Activated CD8-positive, alpha-beta T cell treated with anti-CD3 and anti-CD28 coated beads for 36 hours (primary cell): ENCODE results near the gene STARD7. TPM values are rescaled to one million over a fixed set of nuclear protein-coding genes. Genes with fewer than 3 reads are reported as not detected.

ENCODE experiments used
- ATAC-seq: fragments of 200-7000 bp; cut with Tn5 transposase; one replicate; pipeline ENCODE4 v1.10.0; 2021; ENCODE audit warnings: mild to moderate bottlenecking, moderate library complexity
- CTCF ChIA-PET: fragments of 350-600 bp; sonication (Branson Sonifier 250); formaldehyde crosslinking; loops from one replicate; lab custom pipeline; 2021; ENCODE audit warnings: antibody characterized with exemption; lab: Charles Lee
- POLR2A ChIA-PET: fragments of 350-600 bp; sonication (Branson Sonifier 250); formaldehyde crosslinking; loops from one replicate; lab custom pipeline; 2021; ENCODE audit warnings: antibody characterized with exemption; lab: Charles Lee
- DNase-seq: peaks from one replicate; pipeline ENCODE4 v3.0.0-alpha.2; 2020
- H3K27ac Mint-ChIP-seq: one replicate; pipeline ENCODE4 v1.8.0; 2021; ENCODE audit warnings: mild to moderate bottlenecking, mixed read lengths
- H3K27me3 Mint-ChIP-seq: one replicate; pipeline ENCODE4 v1.8.0; 2021; ENCODE audit warnings: mixed read lengths
- H3K36me3 Mint-ChIP-seq: one replicate; pipeline ENCODE4 v1.8.0; 2021; ENCODE audit warnings: low read depth, mixed read lengths
- H3K4me1 Mint-ChIP-seq: one replicate; pipeline ENCODE4 v1.8.0; 2021; ENCODE audit warnings: low read depth, mixed read lengths
- H3K4me3 Mint-ChIP-seq: one replicate; pipeline ENCODE4 v1.8.0; 2021; ENCODE audit warnings: mild to moderate bottlenecking, moderate library complexity, mixed read lengths
- H3K9me3 Mint-ChIP-seq: one replicate; pipeline ENCODE4 v1.8.0; 2021; ENCODE audit warnings: mixed read lengths
- intact Hi-C: fragments of 100-400 bp; cut with micrococcal nuclease; formaldehyde crosslinking; loops from one replicate; pipeline ENCODE4 v1.10.0; 2022
- total RNA-seq, 2 experiments: library from RNA; stranded (reverse); gene quantifications; one replicate each; pipeline ENCODE4 v1.2.3, GENCODE V29; 2021
- TF ChIP-seq, protein P1 (sequence below): fragments of 200-600 bp; IDR thresholded peaks from one replicate; pipeline ENCODE4 v1.8.0; 2022; ENCODE audit warnings: antibody characterized with exemption, mild to moderate bottlenecking

STARD7 gene
- total RNA-seq, 2 experiments from 2014 or later, result 145 to 149 TPM

DNA sequence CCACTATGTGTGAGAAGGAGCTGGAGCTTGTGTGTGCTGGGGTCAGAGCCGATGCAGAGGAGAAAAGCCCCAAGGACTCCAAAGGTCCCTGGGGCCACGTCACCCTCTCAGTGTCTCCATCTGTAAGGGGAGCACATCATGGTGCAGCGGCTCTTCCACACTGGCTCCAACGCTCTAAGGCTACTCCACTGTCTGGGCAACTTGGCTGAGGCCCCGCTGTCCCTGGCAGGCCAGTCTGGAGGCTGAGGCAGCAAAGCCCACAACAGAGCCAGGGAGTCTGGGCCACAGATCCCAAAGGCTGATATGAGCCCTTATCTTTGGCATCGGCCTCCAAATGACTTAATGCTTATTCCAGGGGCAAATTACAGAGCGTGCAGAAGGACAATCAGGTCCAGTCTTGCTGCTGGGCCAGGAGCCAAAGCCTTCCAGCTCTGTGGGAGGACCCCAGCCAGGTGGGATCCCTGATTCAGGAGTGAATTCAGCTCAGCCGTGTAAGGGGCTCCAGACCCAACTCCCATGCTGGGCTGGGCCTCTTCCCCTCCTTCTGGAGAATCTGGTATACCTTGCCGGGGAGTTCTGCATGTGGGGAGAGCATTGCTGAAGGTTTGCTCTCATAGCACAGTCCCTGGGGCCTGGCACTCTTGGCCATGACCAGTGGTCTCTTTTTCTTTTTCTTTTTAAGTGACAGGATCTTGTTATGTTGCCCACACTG is 61.6 kb downstream of the STARD7 start:
- intact Hi-C loops, result loop anchor here (2.0 to 10.0 kb wide), 3 partner anchors 18 to 388 kb away; partner anchors contain the start of genes ARID5A and ITPRIPL1
- POLR2A ChIA-PET, result interaction anchor here (0.7 to 14.8 kb wide), 7 partner anchors 8 to 362 kb away, joined by 3 to 690 read pairs (median 9); partner anchors contain the start of gene ASTL
- TF ChIP-seq, protein P1, sequence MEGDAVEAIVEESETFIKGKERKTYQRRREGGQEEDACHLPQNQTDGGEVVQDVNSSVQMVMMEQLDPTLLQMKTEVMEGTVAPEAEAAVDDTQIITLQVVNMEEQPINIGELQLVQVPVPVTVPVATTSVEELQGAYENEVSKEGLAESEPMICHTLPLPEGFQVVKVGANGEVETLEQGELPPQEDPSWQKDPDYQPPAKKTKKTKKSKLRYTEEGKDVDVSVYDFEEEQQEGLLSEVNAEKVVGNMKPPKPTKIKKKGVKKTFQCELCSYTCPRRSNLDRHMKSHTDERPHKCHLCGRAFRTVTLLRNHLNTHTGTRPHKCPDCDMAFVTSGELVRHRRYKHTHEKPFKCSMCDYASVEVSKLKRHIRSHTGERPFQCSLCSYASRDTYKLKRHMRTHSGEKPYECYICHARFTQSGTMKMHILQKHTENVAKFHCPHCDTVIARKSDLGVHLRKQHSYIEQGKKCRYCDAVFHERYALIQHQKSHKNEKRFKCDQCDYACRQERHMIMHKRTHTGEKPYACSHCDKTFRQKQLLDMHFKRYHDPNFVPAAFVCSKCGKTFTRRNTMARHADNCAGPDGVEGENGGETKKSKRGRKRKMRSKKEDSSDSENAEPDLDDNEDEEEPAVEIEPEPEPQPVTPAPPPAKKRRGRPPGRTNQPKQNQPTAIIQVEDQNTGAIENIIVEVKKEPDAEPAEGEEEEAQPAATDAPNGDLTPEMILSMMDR, result no peak
- ATAC-seq, result no peak
- Mint-ChIP-seq H3K36me3 (peaks cover 27% of the 10 kb centered on the region), H3K4me3 (peak overlapping the region; percentile 98), H3K27ac (peak overlapping the region; percentile 98), H3K4me1 (peaks cover 60% of the 10 kb centered on the region), H3K27me3 (no peaks in the 10 kb centered on the region), H3K9me3 (no peaks in the 10 kb centered on the region)
- no peak for DNase-seq
- CTCF ChIA-PET, result interaction anchor here (0.9 to 14.1 kb wide), 8 partner anchors 8 to 120 kb away, joined by 3 to 540 read pairs (median 4); no protein-coding TSS in a partner anchor

GRCh38 chr2:96146153-96146880 is 62.3 kb downstream of the STARD7 start:
- peak; percentile 26 for ATAC-seq
- peak; percentile 97 for DNase-seq
- peak overlapping the region; percentile 98 for H3K4me3 Mint-ChIP-seq

GRCh38 chr2:96145848-96146152 is 62.8 kb downstream of the STARD7 start:
- H3K27me3 Mint-ChIP-seq, result no peaks in the 10 kb centered on the region
- H3K4me1 Mint-ChIP-seq, result peaks cover 55% of the 10 kb centered on the region
- intact Hi-C loops, result loop anchor here (2.0 to 10.0 kb wide), 3 partner anchors 19 to 389 kb away; partner anchors contain the start of genes ARID5A and ITPRIPL1
- peak overlapping the region; percentile 98 for H3K4me3 Mint-ChIP-seq
- POLR2A ChIA-PET, result interaction anchor here (1.4 to 14.8 kb wide), 6 partner anchors 10 to 175 kb away, joined by 4 to 690 read pairs (median 48); partner anchors contain the start of gene CIAO1
- H3K9me3 Mint-ChIP-seq, result no peaks in the 10 kb centered on the region
- CTCF ChIA-PET, result interaction anchor here (1.1 to 14.1 kb wide), 5 partner anchors 12 to 121 kb away, joined by 3 to 540 read pairs (median 9); no protein-coding TSS in a partner anchor
- no peak for DNase-seq
- H3K27ac Mint-ChIP-seq, result peak overlapping the region; percentile 98
- TF ChIP-seq, protein P1, result no peak
- peak; percentile 1 for ATAC-seq
- peaks cover 34% of the 10 kb centered on the region for H3K36me3 Mint-ChIP-seq

More at GRCh38 chr2:96146153-96146880, 62.3 kb downstream of the STARD7 start:
- POLR2A ChIA-PET, result interaction anchor here (0.9 to 14.8 kb wide), 9 partner anchors 8 to 175 kb away, joined by 3 to 690 read pairs (median 12); partner anchors contain the start of genes ASTL and CIAO1
- Mint-ChIP-seq H3K27ac (peak overlapping the region; percentile 98), H3K9me3 (no peaks in the 10 kb centered on the region), H3K27me3 (no peaks in the 10 kb centered on the region), H3K36me3 (peaks cover 32% of the 10 kb centered on the region), H3K4me1 (peaks cover 56% of the 10 kb centered on the region)
- TF ChIP-seq, protein P1, result no peak
- intact Hi-C loops, result loop anchor here (2.0 to 10.0 kb wide), 3 partner anchors 18 to 388 kb away; partner anchors contain the start of genes ARID5A and ITPRIPL1
- CTCF ChIA-PET, result interaction anchor here (1.0 to 14.1 kb wide), 8 partner anchors 9 to 120 kb away, joined by 3 to 540 read pairs (median 8); no protein-coding TSS in a partner anchor

DNA sequence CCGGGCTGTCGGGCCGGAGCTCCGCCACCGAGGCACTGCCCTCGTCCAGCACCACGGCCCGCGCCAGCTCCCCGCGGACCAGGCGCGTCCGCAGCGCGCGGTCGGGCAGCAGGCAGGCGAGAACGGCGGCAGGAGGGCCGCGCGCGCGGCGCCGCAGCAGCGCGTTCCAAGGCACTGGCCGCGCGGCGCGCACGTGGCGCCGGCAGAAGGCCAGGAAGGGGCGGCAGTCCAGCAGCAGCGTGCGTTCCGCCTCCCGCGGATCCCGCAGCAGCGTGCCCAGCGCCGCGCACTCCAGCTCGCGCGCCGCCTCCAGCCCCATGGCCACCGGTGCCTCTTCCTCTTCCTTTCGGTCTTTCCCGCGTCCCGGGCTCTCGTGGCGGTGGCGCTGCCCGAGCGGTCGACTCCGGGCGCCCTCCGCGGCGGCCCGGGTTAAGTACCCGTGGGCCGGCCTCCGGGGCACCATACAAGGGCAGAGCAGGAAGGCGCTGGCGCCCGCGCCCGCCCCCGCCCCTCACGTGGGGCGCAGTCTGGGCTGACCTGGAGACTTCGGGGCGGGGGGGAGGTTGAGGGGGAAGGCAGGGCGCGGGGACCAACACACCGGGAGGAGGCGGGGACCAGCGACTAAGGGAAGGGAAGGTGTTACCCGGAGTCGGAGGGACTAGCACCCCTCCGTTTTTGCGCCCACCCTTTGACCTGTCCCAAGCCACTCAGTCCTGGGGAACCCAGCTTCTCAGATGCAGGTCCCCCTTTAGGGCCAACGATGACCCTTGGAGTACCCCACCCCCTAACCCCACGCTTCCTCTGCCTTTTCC is 63.4 kb downstream of the STARD7 start, which contains the start of gene DUSP2:
DUSP2 (minus strand) TSS at position 405 of the 812 bp plus-strand sequence; CDS start at position 319, 86 bp downstream.
- POLR2A ChIA-PET, result interaction anchor here (0.6 to 14.8 kb wide), 8 partner anchors 9 to 569 kb away, joined by 3 to 690 read pairs (median 20); partner anchors contain the start of genes CIAO1 and STARD7
- H3K36me3 Mint-ChIP-seq, result peaks cover 34% of the 10 kb centered on the region
- CTCF ChIA-PET, result interaction anchor here (1.5 to 14.1 kb wide), 5 partner anchors 13 to 60 kb away, joined by 3 to 540 read pairs (median 9); no protein-coding TSS in a partner anchor
- H3K9me3 Mint-ChIP-seq, result no peaks in the 10 kb centered on the region
- peak; percentile 96 for DNase-seq
- peak; percentile 47 for ATAC-seq
- peaks cover 53% of the 10 kb centered on the region for H3K4me1 Mint-ChIP-seq
- H3K4me3 Mint-ChIP-seq, result peak within 1 kb of the TSS; percentile 98
- H3K27ac Mint-ChIP-seq, result peak within 1 kb of the TSS; percentile 98
- TF ChIP-seq, protein P1, result no peak
- no peaks in the 10 kb centered on the region for H3K27me3 Mint-ChIP-seq
- intact Hi-C loops, result loop anchor here (10.0 kb wide), 2 partner anchors 180 to 390 kb away; partner anchors contain the start of genes ARID5A and ITPRIPL1
